T follicular helper cell (primary cell): ENCODE data around the gene FURIN.
"Not testable (repeated sequence)": the region's sequence is repeated elsewhere in the genome, so short reads cannot be mapped to it uniquely, and the experiment has no call there.

ENCODE experiments used
- DNase-seq: peaks from one replicate; pipeline ENCODE4 v3.0.0-alpha.2; 2020; ENCODE audit warnings: low read depth

FURIN gene

GRCh38 chr15:90844696-90845095, 23.7 kb upstream of the FURIN start:
- DNase-seq, result no peak

- DNase-seq, result no peak
Measured at GRCh38 chr15:90845201-90845949, 23.0 kb upstream of the FURIN start.

DNA sequence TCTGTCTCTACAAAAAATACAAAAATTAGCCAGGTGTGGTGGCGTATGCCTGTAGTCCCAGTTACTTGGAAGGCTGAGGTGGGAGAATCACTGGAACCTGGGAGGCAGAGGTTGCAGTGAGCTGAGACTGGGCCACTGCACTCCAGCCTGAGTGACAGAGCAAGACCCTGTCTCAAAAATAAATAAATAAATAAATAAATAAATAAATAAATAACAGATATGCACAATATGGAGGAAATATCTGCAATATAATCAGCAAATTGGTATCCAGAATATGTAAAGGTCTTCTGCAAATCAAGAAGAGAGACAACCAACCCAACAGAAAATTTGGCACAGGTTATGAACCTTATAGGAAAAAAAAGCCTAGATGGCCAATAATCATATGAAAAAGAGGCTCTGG, 19.0 kb upstream of the FURIN start:
- not testable (repeated sequence) for DNase-seq

GRCh38 chr15:90851114-90851513, 17.3 kb upstream of the FURIN start:
- no peak for DNase-seq

DNA sequence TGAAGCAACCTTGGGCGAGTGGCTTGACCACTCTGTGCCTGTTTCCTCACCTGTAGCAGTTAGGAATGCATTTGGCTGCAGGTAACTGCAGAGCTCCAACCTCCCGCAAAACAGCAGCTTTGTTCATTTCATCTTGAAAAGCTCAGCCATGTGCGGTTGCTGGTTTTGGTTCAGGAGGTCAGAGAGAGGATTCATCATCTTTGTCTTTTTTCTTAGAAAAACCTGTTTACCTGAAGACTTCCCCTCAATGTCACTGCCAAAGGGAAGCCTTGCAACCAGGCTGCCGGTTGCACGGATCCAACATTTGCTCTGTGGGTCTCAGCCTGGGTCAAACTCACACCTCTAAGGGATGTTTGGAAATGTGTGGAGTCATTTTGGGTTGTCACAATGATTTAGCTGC, 16.4 kb upstream of the FURIN start:
- DNase-seq, result no peak

DNA sequence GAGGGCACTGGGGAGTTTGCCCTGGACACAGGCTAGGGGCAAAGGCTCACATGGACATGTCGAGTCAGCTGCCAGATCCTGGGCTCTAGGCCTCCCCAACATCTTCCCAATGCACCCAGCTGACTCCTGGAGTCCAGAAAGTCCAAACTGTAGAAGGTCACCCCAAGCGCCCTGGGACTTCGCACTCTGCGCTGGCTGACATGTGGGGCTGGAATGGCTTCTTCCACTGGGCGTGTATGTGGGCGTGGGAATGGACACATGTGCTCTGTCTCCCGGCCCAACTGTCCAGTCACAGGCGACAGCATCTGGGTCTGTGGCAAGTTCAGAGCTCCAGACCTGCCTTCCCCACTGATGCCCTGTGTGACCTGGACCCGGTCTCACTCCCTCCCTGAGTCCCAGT, 13.2 kb upstream of the FURIN start:
- DNase-seq, result no peak

- no peak for DNase-seq
Measured at GRCh38 chr15:90857337-90857736, 11.1 kb upstream of the FURIN start.

- no peak for DNase-seq
Measured at GRCh38 chr15:90857883-90858443, 10.4 kb upstream of the FURIN start.

GRCh38 chr15:90859234-90860131, 8.9 kb upstream of the FURIN start:
- no peak for DNase-seq

GRCh38 chr15:90860450-90860849, 7.9 kb upstream of the FURIN start:
- DNase-seq, result no peak

DNA sequence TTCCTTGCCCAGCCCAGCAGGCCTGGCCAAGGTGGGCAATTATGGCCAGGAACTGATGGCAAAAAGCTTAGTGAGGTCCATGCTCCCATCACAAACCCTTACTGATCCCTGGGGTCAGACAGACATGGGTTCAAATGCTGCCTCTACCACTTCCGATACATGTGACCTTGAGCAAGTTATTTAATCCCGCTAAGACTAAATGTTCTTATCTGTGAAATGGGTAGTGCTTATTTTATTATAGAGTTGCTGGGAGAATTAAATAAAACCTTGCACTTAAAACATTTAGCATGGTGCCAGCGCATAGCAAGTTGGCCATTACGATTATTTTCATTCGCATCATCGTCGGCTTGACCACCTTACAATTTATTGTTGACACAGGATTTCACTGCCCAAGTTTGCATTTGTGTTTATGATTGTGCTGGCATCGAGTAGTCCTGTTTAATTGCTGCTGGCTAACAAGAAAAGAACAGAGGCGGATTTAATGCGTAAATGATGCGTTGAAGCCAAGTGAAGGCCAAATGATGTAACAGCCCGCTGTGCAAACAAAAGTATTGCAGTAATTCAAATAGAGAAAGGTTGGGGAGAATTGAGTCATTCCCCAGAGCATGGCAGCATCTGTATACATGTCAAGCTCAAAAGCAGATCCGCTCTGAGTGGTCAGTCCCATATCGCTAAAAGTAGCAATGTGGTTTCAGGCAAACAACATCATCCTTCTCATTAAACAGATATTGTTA, 7.3 kb upstream of the FURIN start:
- DNase-seq, result no peak

DNA sequence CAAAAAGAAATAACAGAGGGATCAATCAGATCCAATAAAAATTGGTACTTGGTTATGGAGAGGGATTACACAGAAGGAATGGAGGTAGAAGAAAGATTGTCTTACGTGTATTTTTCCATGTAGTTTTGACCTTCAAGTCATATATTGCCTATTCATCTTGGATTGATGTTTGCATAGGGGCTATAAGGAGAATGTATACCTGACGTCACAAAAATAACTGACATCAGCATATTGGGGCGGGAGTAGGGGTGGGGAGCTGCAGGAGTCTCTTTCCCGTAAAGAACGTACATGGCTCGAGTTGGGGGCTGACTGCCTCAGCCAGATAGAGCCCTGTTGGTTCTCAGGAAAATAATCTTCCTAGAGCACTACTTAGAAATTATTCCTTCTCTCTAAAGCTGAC, 5.9 kb upstream of the FURIN start:
- no peak for DNase-seq

DNA sequence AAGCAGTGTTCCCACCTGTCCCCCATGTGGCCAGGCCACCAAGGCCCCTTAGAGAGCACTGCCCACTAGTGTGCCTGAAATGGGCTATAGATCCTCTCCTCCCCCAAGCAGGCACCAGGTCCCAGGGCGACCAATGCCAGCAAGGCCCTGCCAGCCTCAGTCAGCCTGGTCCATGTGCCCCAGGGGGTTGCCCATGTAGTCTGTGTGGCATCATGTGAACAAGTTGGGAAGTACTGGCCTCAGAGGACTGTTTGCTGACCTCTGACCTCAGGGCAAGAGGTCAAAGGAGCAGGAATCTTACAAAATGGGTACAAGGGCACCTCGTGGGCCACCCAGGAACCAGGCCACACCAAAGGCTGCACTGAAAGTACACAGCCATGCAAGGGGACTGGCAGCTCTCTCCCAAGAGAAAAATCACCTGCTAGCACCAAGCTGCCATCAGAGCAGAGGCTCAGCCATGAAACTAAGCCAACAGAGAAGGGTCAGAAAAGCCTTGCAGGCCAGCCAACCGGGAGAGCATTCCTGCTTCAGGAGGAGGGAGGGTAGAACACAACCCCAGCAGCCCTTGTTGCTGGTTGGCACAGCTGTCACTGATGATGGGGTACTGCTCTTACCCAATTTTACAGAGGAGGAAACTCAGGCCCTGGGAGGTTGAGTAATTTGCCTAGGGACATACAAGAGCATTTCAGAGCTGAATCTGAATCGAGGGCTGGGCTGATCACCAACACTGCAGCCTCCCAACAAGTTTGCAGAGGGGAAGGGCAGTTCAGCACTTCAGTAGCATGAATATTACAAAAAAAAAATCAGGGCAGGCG, 5.2 kb upstream of the FURIN start:
- DNase-seq, result no peak

DNA sequence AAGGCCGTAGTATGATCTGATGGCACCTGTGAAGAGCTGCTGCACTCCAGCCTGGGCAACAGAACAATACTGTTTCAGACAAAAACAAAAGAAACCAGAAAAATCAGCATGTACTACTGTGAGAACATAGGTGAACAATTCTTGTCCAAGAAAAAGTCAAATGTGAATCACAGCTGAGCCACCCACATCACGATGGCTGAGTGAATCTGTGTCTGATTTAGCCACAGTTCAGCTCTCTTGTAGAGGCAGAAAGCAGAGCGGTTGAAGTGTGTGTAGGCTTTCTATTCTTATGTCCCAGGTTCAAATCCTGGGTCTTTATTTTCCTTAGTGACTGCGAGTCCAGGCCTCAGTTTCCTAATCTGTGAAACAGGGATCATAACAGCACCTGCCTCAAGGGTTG, 4.4 kb upstream of the FURIN start:
- DNase-seq, result no peak

DNA sequence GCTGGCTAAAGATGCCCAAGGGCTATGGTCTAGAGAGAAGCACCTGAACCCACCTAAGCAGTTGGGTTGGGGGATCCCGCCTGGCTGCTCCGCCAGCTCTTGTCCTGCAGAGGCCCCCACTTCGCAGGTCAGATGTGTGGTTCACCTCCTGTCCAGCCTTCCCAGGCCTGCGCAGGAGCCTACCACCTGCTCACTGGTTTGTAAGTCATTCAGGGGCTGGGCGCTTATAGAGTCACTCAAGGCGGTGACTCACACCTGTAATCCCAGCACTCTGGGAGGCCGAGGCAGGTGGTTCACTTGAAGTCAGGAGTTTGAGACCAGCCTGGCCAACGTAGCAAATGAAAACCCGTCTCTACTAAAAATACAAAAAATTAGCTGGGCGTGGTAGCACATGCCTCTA, 3.9 kb upstream of the FURIN start:
- no peak for DNase-seq

GRCh38 chr15:90865702-90866101, 2.7 kb upstream of the FURIN start:
- no peak for DNase-seq

GRCh38 chr15:90866161-90866715, 2.1 kb upstream of the FURIN start:
- DNase-seq, result no peak

DNA sequence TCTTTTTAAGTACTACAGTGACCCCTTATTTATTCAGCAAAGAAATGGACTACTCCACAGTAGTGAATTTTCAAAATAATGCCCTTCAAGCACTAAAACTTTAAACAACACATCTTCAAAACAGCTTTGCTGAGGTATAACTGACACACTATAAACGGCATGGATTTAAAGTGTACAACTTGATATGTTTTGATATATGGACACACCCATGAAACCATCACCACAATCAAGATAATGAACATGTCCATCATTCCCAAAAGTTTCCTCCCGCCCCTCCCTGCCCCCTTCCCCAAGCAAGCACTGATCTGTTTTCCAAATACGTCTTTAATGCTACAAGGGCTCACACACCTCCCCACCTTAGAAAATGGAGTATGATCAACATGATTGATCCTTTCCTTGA, 1.6 kb upstream of the FURIN start:
- no peak for DNase-seq

- no peak for DNase-seq
Measured at GRCh38 chr15:90869140-90869541, 753 bp downstream of the FURIN start.

- DNase-seq, result peak; percentile 23
Measured at GRCh38 chr15:90869601-90870353, 1.4 kb downstream of the FURIN start.
